ENCODE measurements around the gene GMEB2. TPM values are rescaled to one million over a fixed set of nuclear protein-coding genes. Genes with fewer than 3 reads are reported as not detected.

The GMEB2 gene
- total RNA-seq, 3 donors from 2014 or later = 10.3 to 12.8 (median 11.4) TPM

- peak in 1 of 3 donors; percentile 41 for DNase-seq
- Histone ChIP-seq H3K4me3 (no peak overlapping the region), H3K4me1 (ENCODE audit: low read depth) (no peaks in the 10 kb centered on the region), H3K36me3 (ENCODE audit: low read depth) (peaks cover 3% of the 10 kb centered on the region), H3K9me3 (no peaks in the 10 kb centered on the region)
- ATAC-seq = no peak
- intact Hi-C loops (cut with DNase I, micrococcal nuclease) = no loop called here
- TF ChIP-seq CTCF (IDR thresholded peaks at IDR 0.05) = no peak
These were observed 38.3 kb downstream of the GMEB2 start for GRCh38 chr20:63588641-63589041.

GRCh38 chr20:63587776-63588591 lies 38.9 kb downstream of the GMEB2 start:
- no peaks in the 10 kb centered on the region for H3K9me3 ChIP-seq
- H3K4me1 ChIP-seq (ENCODE audit: low read depth) = no peaks in the 10 kb centered on the region
- ATAC-seq = no peak
- no peak for TF ChIP-seq CTCF (IDR thresholded peaks at IDR 0.05)
- no peak overlapping the region for H3K4me3 ChIP-seq
- peaks cover 3% of the 10 kb centered on the region for H3K36me3 ChIP-seq (ENCODE audit: low read depth)
- peak in 1 of 3 donors; percentile 20 for DNase-seq
- intact Hi-C loops (cut with DNase I, micrococcal nuclease) = no loop called here

GRCh38 chr20:63587256-63587655 lies 39.6 kb downstream of the GMEB2 start:
- Histone ChIP-seq H3K4me1 (ENCODE audit: low read depth) (no peaks in the 10 kb centered on the region), H3K9me3 (no peaks in the 10 kb centered on the region), H3K36me3 (ENCODE audit: low read depth) (peaks cover 3% of the 10 kb centered on the region), H3K4me3 (no peak overlapping the region)
- intact Hi-C loops (cut with DNase I, micrococcal nuclease) = no loop called here
- peak in 1 of 3 donors; percentile 35 for DNase-seq
- no peak for ATAC-seq
- TF ChIP-seq CTCF (IDR thresholded peaks at IDR 0.05) = no peak

GRCh38 chr20:63586797-63587196 lies 40.1 kb downstream of the GMEB2 start:
- Histone ChIP-seq H3K36me3 (ENCODE audit: low read depth) (no peaks in the 10 kb centered on the region), H3K9me3 (no peaks in the 10 kb centered on the region), H3K4me3 (no peak overlapping the region), H3K4me1 (ENCODE audit: low read depth) (no peaks in the 10 kb centered on the region)
- DNase-seq = peak in 1 of 3 donors; percentile 20
- no peak for TF ChIP-seq CTCF (IDR thresholded peaks at IDR 0.05)
- no peak for ATAC-seq
- intact Hi-C loops (cut with DNase I, micrococcal nuclease) = no loop called here

- no peaks in the 10 kb centered on the region for H3K4me1 ChIP-seq (ENCODE audit: low read depth)
- no peak overlapping the region for H3K4me3 ChIP-seq
- intact Hi-C loops (cut with DNase I, micrococcal nuclease) = no loop called here
- ATAC-seq = no peak
- no peaks in the 10 kb centered on the region for H3K36me3 ChIP-seq (ENCODE audit: low read depth)
- peak in 1 of 3 donors; percentile 17 for DNase-seq
- no peaks in the 10 kb centered on the region for H3K9me3 ChIP-seq
- no peak for TF ChIP-seq CTCF (IDR thresholded peaks at IDR 0.05)
These were observed 41.0 kb downstream of the GMEB2 start for GRCh38 chr20:63585616-63586565.
